Measurements from ENCODE around the gene KRTAP5-2. TPM values are rescaled to one million over a fixed set of nuclear protein-coding genes. Genes with fewer than 3 reads are reported as not detected.
A peak's percentile ranks its signal among the peaks of the same experiment; 100 is the strongest.
"Not testable (repeated sequence)": the region's sequence is repeated elsewhere in the genome, so short reads cannot be mapped to it uniquely, and the experiment has no call there.

Gene KRTAP5-2
- polyA plus RNA-seq, 5 donors = not detected

DNA sequence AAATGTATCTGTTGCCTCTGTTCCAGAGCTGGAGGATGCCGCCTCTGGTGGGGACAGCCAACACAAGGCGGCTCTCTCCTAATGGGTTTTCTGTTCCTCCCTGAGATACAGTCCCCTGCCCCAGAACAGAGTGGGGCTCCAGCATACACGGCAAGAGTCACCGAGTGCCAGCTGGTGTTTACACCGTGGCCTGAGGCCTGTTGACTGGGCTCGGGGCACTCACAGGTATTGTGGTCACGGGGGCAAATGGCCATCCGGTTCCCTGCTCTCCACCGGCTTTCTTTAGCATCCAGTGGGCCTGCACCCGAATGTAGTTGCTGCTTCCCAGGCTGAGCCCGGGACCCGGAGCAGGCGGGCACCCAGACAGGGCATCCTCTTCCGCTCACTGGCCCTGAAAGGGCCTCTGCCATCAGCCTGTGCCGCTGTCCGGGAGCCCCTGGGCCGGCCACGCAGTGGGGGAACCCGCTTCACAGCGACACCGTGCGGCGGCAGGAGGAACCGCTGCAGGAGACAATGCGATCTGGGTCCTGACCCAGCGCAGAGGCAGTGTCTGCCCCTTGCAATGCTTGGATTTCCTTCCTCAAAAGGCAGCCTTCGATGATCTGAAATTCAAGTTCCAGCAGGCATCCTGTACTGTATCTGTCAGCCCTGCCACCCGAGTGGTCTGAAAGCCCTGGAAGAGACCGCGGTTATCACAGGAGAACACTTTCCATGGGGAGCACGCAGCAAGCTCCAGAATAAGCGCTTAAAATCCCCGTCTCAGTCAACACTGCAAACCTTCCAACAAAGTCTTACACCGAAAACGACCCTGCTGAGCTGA is 30.6 kb upstream of the KRTAP5-2 start:
- peak in 1 of 2 donors; percentile 37 for DNase-seq

DNA sequence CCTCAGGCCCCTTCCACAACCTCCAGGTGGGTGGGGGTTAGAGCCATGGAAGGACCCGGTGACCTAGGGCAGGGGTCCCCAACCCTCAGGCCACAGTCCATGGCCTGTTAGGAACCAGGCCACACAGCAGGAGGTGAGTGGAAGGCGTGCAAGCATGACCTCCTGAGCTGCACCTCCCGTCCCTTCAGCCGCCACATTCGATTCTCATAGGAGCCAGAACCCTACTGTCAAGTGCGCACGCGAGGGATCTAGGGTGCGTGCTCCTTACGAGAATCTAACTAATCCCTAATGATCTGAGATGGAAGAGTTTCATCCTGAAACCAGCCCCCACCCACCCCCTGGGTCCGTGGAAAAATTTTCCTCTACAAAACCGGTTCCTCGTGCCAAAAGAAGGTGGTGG is 27.4 kb upstream of the KRTAP5-2 start:
- DNase-seq = no peak

DNA sequence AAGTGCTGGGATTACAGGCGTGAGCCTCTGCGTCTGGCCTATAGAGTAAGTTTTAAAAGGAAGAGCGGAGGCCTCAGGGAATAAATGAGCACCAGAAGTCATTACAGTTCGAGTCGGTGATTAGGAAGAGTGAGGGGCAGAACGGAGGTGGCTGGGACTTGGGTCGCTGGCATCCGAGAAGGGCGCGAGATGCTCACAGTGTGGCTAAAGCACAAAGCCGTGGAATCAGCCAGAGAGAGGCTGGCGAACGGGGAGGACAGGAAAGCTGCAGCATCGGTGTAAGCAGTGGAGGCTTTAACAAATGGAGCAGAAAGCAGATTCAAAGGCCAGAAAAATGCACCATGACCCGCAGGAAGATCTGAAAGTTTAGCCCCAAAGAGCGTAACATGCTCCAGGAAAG is 26.5 kb upstream of the KRTAP5-2 start:
- DNase-seq = no peak

DNA sequence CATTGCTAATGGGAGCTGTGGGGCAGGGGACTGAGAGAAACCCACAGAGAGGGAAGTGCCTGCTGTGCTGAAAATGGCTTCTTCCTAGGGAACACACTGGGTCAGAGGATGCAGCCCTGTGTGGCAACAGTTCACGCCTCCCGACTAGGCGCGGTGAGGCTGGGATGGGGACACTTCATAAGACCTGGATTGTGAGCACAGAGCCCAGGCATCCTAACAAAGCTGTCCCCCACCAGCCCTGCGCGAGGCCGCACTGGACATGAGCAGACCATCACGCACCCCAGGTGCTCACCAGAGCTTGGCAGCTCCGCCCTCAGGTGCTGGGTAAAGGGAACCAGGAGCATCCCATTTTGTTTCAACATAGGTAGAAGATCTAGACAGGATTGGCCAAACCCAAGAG is 25.6 kb upstream of the KRTAP5-2 start:
- DNase-seq = no peak

DNA sequence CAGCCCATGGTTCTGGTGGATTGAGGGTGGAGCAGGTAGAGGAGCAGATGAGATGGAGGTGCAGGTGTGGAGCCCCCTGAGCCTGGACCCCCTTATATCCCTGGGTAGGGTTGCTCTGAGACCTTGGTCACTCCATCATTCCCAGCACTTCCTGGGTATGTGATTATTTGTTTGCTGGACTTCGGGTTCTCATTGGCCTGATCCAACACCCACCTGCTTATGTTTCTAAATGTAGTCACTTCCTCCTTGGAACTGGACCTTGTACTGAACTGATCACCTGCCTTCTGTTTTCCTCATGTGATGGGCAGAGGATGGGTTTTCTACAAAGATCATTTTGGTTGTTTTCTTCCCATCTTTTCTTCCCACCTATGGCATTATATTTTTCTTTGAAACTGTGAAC is 24.0 kb upstream of the KRTAP5-2 start, which contains the start of gene KRTAP5-4:
Gene KRTAP5-4 (minus strand): TSS at position 53 of the 400 bp plus-strand sequence. CDS start 45 bp downstream, at position 8.
- no peak for DNase-seq

DNA sequence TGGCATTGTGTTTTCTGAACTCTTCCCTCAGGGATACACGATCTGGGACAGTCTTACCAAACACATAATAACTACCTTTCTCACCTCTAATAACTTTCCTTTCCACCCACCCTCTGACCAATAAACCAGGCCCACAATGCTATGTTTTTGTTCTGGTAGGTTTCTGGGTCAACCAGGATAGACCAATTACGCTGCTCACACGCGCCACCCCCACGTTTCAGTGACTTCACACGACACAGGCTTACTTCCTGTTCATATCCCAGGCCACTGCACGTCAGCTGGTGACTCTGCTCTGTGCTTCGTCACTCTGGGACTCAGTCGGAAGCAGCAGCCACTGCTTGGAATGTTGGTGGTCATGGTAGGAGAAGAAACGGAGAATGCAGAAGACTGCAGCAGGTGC is 21.4 kb upstream of the KRTAP5-2 start:
- no peak for DNase-seq

DNA sequence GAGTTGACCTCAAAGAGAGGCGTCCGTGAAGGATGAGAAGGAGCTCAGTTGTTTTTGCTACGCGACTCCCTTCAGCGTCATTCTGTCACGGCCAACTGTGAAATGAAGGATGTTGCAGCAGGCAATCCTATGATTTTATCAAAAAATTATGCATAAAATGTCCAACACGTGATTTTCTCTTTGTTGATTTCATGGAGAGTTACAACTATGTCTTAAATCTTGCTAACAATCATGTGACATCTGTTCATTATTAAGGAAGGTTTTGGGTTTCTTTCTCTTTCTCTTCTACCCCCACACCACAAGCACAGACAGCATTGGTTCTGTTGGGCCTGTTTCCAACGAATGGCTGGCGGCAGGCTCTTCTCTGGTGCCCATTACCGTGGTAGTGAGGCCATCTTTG is 20.1 kb upstream of the KRTAP5-2 start:
- DNase-seq = no peak

DNA sequence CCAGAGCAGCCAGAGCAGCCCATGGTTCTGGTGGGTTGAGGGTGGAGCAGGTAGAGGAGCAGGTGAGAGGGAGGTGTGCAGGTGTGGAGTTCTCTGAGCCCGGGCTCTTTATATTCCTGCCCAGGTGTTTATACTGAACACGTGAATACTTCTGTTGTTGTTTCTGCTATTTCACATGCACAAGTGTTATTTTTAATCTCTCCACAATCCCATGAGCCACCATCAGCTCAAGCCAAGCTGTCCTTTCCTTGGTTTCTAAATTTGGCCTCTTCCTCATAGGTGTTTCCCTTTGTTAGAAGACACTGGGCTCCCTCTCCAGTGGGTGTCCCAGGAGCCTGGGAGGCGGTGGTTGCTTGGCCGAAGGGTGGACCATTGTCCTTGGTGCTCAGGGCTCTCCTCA is 10.3 kb upstream of the KRTAP5-2 start, which contains the start of gene KRTAP5-3:
Gene KRTAP5-3 (minus strand): TSS at position 101 of the 400 bp plus-strand sequence. CDS start 78 bp downstream, at position 23.
- DNase-seq = no peak

DNA sequence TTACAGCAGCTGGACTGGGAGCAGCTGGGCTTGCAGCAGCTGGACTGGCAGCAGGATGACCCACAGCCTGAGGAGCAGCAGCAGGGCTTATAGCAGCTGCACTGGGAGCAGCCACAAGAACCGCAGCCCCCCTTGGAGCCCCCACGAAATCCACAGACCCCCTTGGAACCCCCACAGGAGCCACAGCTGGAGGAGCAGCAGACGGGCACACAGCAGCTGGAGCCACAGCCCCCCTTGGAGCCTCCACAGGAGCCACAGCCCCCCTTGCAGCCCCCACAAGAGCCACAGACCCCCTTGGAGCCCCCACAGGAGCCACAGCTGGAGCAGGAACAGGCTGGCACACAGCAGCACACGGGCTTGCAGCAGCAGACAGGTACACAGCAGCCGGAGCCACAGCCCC is 9.8 kb upstream of the KRTAP5-2 start:
- not testable (repeated sequence) for DNase-seq

DNA sequence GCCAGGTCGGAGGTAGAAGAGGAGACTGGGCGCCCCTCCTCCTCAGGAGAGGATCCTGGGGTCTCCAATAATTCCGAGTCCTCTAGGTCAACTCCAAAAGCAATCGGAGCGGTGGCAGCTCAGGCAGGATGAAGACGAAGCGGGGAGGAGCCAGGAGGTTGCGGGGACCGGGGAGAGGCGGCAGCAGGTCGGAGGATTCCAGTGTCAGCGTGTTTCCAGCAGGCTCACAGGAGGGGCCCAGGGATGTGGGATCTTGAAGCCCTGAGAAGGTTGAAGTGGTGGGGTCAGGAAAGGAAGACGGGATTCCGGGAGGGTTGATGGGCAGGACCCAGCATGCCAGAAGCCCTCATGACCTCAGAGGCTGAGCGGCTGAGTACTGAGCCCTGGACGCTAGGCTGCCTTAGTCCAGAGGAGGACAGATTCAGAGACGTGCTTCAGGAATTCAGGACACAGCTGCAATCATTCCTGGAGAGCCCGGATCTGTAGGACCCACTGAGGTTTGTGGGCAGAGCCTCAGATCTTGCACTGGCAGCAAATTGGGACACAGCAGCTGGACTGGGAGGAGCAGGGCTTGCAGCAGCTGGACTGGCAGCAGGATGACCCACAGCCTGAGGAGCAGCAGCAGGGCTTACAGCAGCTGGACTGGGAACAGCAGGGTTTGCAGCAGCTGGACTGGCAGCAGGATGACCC is 9.2 kb upstream of the KRTAP5-2 start:
- DNase-seq = not testable (repeated sequence)

DNA sequence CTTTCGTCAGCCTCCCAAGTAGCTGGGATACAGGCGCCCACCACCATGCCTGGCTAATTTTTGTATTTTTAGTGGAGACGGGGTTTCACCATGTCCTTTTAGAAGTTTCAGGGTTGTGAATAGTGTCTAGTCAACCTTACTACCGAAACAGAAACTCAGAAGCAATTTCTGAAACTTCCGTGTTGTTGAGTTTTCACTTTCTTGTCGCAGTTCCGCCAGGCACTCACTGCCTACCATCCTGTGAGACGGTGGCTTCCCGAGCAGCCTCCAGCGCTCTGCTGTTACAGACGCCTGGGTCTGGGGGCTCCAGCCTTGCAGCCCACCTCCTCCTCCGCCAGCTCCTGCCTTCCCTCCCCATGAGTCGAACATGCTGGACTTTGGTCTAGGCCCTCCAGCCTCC is 7.8 kb upstream of the KRTAP5-2 start:
- DNase-seq = not testable (repeated sequence)

DNA sequence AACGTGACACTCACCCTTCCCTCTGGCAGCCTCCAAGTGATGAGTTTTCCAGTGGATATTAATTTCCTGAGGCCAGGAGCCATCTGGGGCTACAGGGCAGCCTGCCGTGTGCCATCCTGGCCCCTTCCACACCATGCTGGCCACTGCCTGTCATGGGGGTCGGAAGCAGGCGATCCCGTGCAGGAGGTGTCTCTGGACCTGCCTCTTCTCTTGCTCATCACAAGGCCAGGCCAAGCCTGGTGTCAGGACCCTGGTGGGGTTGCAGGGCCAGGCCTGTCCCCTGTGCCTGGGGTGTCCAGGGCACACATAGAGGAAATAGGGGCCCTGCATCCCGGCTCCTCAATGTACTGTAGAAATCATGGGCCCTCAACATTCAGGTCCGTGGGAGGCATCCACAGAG is 6.6 kb upstream of the KRTAP5-2 start:
- no peak for DNase-seq

DNA sequence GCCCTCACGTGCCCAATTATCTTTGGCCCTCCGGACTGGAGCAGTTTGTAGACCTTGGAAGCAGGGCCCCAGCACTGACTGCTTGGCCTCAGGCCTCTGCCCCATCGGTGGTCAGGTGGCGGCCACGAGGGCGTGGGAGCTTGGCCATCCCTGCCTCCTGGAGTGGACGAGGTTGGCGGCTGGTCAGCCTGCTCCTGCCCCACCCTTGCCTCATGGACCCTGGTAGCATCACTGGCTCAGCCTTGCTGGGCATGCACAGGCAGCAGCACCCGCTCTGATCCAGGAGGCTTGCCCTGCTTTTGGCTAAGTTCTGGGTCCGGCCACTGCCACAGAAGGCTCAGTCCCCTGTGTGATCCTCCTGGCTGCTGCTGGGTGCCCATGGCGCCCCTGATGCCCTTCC is 6.1 kb upstream of the KRTAP5-2 start:
- no peak for DNase-seq

DNA sequence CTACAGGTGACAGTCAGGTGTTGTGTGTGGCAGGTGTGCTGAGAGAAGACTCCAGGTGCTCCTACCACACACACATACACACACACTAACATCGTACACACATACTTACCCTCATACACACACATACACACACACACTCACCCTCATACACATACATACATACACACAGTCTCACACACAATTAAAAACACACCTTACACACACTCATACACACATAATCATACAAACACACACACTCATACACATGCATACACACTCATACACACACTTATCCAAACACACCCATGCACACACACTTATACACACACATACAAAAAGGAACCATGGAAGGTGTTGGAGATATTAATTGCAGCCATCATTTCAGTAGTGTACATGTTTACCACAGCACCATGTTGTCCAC is 5.5 kb upstream of the KRTAP5-2 start:
- DNase-seq = no peak

DNA sequence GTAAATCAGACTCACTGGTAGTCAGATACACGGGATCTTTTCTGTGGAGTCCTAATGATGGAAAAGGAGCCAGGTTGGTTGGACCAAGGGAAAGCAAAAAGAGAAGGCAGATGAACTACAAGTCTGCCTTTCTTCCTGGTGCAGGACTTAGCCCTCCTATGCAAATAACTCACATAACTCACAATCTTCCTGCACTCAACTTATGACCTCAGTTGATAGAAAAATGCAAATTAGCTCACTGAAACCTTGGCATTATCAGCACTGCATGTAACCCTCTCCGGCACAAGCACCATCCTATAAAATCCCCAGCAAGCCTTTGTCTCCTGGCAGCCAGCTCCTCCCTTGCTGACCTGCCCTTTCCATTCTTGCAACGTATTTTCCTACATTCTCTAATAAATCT is 3.6 kb upstream of the KRTAP5-2 start:
- DNase-seq = not testable (repeated sequence)

DNA sequence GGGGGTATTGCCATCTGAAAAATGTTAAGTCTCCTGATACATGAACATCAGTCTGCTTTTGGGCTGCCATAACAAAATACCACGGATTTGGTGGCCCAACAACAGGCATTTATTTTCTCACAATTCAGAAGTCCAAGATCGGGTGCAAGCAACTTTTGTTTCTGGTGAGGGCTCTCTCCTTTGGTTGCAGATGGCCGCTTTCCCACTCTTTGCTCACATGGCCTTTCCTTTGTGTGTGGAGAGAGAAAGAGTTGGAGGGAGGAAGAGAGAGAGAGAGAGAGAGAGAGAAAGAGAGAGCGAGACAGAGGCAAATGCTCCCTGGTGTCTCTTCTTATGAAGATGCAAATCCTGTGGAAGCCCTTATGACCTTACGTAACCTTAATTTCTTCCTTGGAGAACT is 2.5 kb upstream of the KRTAP5-2 start:
- DNase-seq = no peak

DNA sequence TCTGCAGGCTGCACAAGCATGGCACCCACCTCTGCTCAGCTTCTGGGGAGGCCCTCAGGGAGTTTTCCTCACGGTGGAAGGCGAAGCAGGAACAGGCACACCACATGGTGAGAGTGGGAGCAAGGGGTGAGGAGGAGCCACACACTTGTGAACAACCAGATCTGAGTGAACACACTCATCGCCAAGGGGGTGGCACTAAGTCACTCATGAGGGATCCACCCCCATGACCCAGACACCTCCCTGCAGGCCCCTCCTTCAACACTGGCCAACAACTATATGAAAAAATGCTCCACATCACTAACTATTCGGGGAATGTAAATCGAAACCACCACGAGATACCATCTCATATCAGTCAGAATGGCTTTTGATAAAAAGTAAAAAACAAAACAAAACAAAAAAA is 722 bp upstream of the KRTAP5-2 start:
- no peak for DNase-seq

DNA sequence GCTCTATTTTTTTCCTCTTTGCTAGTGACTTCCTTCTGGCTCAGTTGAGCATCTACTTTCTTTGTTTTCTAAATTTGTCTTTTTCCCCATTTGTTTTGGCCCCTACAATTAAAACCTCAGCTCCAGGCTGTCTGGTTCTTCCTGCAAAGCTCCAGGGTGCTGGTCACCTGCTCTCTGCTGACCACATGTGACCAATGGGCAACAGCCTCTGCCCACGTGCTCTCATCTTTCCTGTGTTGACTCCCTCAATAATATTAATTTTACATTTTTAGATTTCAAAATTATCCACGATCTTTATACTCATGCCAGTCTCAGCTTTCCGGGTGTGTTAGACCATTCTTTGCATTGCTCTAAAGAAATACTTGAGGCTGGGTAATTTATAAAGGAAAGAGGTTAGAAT is 312 bp upstream of the KRTAP5-2 start:
- not testable (repeated sequence) for DNase-seq

DNA sequence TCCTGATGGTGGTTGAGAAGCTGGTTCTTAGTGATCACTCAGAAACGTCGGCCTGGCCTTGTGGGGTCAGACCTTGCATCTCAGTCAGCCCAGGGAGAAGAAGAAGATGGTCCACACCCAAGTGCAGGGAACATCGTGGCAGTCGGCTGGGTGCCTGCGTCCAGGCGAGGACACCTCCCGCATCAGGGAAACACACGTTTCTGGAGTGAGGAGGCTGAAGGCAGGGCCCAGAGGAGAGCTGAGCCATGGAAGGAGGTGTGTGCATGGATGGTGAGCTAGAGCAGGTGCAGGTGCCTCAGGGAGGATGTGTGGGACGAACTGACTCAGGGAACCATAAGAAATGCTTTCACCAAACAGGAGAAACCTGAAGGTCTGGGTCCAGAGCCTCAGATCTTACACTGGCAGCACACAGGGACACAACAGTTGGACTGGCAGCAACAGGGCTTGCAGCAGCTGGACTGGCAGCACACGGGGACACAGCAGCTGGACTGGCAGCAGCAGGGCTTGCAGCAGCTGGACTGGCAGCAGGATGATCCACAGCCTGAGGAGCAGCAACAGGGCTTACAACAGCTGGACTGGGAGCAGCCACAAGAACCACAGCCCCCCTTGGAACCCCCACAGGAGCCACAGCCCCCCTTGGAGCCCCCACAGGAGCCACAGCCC is 632 bp downstream of the KRTAP5-2 start:
- no peak for DNase-seq

DNA sequence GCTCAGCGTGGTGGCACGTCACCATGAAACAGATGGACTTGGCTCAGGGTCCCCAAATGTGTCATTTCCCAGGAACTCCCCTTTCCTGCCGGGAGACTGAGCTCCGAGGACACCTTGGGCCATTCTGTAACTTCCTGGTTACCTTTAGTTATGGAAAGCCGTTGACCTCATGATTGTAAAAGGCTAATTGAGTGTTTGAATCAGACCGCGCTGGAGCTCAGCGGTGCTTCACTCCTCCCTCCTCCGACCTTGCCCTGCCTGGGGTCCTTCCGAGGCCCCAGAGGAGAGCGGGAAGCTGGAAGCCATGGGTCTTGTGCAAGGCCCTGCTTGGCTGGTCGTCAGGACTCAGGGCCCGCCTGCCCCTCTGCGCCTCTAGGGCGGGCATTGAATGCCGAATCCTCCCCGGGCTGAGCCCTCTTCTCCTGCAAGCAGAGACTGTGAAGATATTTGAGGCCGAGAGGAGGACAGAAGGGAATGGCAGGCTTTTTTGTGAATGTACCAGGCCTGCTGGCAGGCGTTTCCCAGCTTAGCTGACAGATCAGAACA is 1.4 kb downstream of the KRTAP5-2 start:
- DNase-seq = not testable (repeated sequence)

DNA sequence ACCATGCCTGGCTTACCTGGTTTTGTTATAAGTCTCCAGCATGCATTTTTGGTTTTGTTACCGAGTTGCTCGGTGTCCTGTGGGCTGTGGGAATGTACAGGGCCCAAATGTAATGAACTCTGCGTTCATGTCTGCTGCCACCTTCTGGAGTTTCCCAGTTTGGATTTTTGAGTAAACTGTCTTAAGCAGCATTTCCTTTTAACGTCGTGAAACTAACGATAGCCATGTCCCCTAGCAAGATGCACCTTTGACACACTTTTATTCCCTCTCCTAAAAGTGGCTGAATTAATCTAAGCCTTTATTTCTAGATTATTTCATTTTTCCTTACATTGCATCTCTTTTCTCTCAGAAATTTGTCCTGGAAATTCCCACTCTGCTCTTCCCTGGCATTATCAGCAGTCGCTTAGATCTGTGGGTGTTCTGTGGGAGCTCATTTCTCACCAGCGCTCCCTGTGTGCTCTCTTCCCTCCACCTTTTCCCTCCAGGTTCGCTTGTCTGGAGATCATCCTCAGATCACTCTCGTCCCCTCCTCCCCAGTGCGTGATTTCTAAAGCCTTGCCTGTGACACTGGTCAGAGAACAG is 2.0 kb downstream of the KRTAP5-2 start:
- not testable (repeated sequence) for DNase-seq

DNA sequence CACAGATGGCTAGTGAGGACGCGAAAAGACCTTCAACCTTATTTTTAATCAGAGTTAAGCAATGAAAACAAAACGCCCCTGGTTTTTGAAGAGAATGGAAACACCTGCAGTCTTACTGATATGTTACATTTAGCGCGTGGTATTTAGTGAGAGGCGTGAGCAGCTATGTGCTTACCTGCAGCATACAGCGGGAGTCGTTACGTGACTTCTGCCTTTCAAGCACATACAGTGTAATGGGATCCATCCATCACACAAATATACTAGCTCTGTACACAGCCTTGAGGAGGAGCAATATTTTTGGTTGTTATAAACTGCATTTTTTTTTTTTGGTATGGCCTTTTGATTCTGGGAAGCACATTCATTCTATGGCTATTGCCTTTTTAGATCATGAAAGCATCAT is 5.5 kb downstream of the KRTAP5-2 start:
- DNase-seq = no peak
